ENCODE measurements around the gene RRBP1.

RRBP1 gene

DNA sequence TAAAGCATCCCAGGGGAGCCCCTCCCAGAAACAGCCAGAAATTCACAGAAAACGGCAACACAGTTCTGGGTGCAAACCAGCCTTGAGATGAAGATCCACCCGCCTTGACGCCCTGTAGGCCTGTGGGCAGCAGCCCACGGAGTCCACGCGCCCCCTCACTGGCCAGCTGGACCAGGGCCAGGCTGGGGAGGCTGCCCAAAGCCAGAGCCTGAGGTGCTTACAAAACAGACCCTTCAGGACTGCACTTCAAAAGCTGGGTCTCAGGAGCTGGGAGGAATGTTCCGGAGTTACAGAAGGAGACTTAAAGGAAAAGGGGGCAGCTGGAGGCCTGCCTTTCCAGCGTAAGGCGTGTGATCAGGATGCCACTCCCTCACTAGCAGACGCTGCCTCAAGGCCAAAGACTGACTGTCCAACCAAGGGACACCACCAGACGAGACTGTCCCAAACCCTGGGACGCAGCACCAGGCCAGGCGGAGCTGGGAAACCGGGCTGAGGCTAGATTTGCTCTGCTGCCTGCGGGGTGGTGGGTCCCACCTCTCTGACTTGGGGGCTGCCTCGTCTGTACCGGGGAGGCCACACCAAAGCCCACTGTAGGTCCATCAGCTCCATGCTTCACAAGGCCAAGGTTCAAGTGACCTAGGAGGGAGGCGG lies 48.1 kb downstream of the RRBP1 start:
- H3K36me3 ChIP-seq (ENCODE audit: control insufficient read depth, low read depth, low read length) = peaks cover 48% of the 10 kb centered on the region
- no peaks in the 10 kb centered on the region for H3K27me3 ChIP-seq (ENCODE audit: control insufficient read depth, insufficient read depth, low read length)
- H3K27ac ChIP-seq (ENCODE audit: low read length) = no peak overlapping the region
- H3K9me3 ChIP-seq (ENCODE audit: control insufficient read depth, low read depth, low read length) = no peaks in the 10 kb centered on the region
- H3K4me1 ChIP-seq (ENCODE audit: control insufficient read depth, low read depth, low read length) = peaks cover 7% of the 10 kb centered on the region
- no peak overlapping the region for H3K9ac ChIP-seq (ENCODE audit: low read length)
- no peak overlapping the region for H3K4me3 ChIP-seq (ENCODE audit: low read length)

DNA sequence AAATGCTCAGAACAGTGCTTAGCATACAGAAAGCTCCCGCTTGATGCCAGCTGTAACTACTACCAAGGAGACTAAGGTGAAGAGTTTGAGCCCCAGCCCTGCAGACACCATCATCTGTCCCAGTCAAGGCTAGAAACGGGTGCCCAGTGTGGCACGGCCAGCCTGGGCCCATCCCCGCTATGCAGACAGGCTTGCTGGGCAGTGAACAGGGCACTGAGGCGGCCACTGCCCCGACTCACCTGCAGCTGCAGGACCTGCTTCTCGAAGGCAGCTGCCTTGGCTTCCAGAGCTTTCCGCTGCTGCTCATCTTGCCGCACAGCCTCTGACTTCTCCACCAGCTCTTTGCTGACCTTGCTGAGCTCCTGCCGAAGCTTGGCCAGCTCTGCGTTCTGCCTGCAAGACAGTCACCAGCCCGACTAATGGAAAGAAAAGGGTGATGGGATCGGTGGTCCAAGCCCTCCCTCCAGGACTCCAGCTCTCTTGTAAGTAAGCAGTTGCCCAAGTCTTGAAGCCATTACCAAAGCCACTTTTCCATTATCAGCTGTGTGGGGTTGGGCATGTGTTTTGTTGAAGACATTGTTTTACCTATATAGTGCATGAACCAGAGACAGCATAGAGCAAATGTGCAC lies 48.7 kb downstream of the RRBP1 start:
- no peaks in the 10 kb centered on the region for H3K27me3 ChIP-seq (ENCODE audit: control insufficient read depth, insufficient read depth, low read length)
- no peak overlapping the region for H3K27ac ChIP-seq (ENCODE audit: low read length)
- no peaks in the 10 kb centered on the region for H3K9me3 ChIP-seq (ENCODE audit: control insufficient read depth, low read depth, low read length)
- no peak overlapping the region for H3K4me3 ChIP-seq (ENCODE audit: low read length)
- no peak overlapping the region for H3K9ac ChIP-seq (ENCODE audit: low read length)
- H3K36me3 ChIP-seq (ENCODE audit: control insufficient read depth, low read depth, low read length) = peaks cover 46% of the 10 kb centered on the region
- peaks cover 7% of the 10 kb centered on the region for H3K4me1 ChIP-seq (ENCODE audit: control insufficient read depth, low read depth, low read length)

DNA sequence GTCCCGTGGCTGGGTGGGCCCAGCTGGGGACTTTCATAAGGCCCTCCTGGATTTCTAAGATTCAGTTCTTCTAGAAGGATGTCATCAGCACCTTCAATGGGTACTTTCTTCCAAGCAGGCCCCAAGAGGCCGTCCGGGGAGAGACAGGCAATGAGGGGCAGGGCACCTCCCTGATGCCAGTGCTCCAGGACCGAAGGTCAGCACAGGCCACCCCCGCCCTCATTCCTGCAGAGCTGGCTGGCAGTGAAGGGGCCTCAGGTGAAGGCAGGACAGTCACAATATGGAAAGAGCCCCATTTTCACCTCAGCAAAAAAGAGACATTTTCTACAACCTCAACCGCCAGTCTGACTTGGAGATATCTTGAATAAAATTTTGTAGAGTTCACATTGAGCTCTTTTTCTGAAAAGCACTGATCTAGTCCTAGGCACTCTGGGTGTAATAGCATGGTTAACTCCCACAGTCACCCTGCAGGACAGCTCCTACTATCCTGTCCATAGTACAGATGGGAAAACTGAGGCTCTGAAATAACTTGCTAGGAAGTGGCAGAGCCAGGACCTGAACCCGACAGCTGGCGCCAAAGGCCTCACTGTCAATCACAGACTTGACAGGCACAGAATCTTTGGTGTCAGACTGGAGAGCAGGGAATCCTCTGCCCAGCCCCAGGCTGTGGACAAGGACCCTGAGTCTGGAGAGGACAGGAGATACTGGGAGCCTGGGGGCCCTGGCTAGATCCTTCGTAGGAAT lies 50.3 kb downstream of the RRBP1 start:
- no peaks in the 10 kb centered on the region for H3K9me3 ChIP-seq (ENCODE audit: control insufficient read depth, low read depth, low read length)
- no peaks in the 10 kb centered on the region for H3K27me3 ChIP-seq (ENCODE audit: control insufficient read depth, insufficient read depth, low read length)
- H3K36me3 ChIP-seq (ENCODE audit: control insufficient read depth, low read depth, low read length) = peaks cover 54% of the 10 kb centered on the region
- H3K9ac ChIP-seq (ENCODE audit: low read length) = no peak overlapping the region
- H3K4me3 ChIP-seq (ENCODE audit: low read length) = no peak overlapping the region
- no peak overlapping the region for H3K27ac ChIP-seq (ENCODE audit: low read length)
- H3K4me1 ChIP-seq (ENCODE audit: control insufficient read depth, low read depth, low read length) = peaks cover 5% of the 10 kb centered on the region

DNA sequence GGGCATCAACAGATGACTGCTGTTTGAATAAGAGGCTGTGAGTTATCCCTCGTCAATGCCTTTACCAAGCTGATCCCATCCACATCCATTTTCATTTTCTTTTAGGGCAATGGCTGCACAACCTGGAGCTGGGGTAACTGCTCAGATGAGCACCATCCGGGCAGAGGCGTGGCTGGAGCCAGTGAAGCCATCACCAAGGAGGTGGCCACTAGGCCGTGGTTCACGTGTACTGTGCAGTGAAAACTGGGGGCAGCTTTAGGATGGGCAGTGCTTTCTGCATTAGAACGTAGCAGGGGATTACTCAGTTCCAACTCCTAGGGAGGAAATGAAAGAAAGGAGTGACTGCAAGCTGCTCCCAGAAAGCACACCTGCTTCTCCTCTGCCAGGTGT lies 51.2 kb downstream of the RRBP1 start:
- no peak overlapping the region for H3K4me3 ChIP-seq (ENCODE audit: low read length)
- H3K9ac ChIP-seq (ENCODE audit: low read length) = no peak overlapping the region
- H3K27me3 ChIP-seq (ENCODE audit: control insufficient read depth, insufficient read depth, low read length) = no peaks in the 10 kb centered on the region
- H3K36me3 ChIP-seq (ENCODE audit: control insufficient read depth, low read depth, low read length) = peaks cover 56% of the 10 kb centered on the region
- H3K9me3 ChIP-seq (ENCODE audit: control insufficient read depth, low read depth, low read length) = no peaks in the 10 kb centered on the region
- no peak overlapping the region for H3K27ac ChIP-seq (ENCODE audit: low read length)
- no peaks in the 10 kb centered on the region for H3K4me1 ChIP-seq (ENCODE audit: control insufficient read depth, low read depth, low read length)

DNA sequence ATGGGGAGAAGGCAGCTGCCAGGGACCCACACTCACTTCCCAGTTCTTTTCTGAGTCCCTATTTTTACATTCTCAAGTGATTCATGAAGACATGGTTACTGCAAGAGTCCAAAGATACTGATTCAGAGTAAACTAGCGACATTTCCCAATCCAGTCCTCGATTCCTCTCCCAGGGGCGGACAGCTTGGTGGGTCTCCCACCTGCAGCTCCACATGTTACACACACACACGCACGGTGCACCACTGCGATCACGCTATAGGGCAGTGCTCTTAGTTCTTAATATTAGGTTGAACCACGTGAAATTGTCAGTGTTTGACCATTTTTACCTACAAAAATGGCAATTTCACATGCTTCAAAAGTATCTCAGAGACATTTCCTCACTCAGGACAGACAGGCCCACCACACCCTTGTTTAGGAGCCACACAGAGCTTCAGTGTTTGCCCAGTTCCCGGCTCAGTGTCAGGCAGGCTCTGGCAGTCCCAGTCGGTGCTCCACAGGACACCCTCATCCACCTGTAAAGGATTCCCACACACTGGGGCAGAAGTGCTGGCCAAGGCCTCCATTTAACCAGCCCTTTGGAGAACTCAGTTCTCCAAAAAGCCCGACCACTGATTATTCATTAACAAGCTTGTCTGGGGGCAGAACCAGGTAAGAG lies 51.8 kb downstream of the RRBP1 start:
- Histone ChIP-seq H3K36me3 (ENCODE audit: control insufficient read depth, low read depth, low read length) (peaks cover 54% of the 10 kb centered on the region), H3K27ac (ENCODE audit: low read length) (no peak overlapping the region), H3K9ac (ENCODE audit: low read length) (no peak overlapping the region), H3K9me3 (ENCODE audit: control insufficient read depth, low read depth, low read length) (no peaks in the 10 kb centered on the region), H3K4me1 (ENCODE audit: control insufficient read depth, low read depth, low read length) (no peaks in the 10 kb centered on the region), H3K4me3 (ENCODE audit: low read length) (no peak overlapping the region), H3K27me3 (ENCODE audit: control insufficient read depth, insufficient read depth, low read length) (no peaks in the 10 kb centered on the region)

GRCh38 chr20:17629678-17630089 lies 52.4 kb downstream of the RRBP1 start:
- H3K36me3 ChIP-seq (ENCODE audit: control insufficient read depth, low read depth, low read length) = peaks cover 53% of the 10 kb centered on the region
- no peaks in the 10 kb centered on the region for H3K27me3 ChIP-seq (ENCODE audit: control insufficient read depth, insufficient read depth, low read length)
- no peak overlapping the region for H3K27ac ChIP-seq (ENCODE audit: low read length)
- H3K4me1 ChIP-seq (ENCODE audit: control insufficient read depth, low read depth, low read length) = no peaks in the 10 kb centered on the region
- H3K4me3 ChIP-seq (ENCODE audit: low read length) = no peak overlapping the region
- H3K9me3 ChIP-seq (ENCODE audit: control insufficient read depth, low read depth, low read length) = no peaks in the 10 kb centered on the region
- H3K9ac ChIP-seq (ENCODE audit: low read length) = no peak overlapping the region

DNA sequence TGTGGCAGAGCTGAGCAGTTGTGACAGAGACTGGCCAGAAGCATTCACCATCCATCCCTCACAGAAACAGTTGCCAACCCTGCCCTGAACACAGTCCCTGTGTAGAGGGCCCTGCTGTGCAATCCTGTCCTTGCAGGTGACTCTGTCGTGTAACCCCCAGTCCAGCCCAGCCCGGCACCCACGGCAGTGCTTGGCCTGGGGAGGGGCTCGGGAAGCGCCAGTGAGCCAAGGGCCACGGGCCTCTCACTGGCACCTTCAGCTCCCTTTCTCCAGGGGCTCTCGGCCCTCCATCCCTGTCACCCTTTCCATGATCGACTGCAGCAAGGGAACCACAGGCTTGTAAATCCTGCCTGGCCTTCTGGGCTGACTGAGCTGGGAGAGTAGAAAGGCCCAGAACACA lies 53.0 kb downstream of the RRBP1 start:
- Histone ChIP-seq H3K27me3 (ENCODE audit: control insufficient read depth, insufficient read depth, low read length) (no peaks in the 10 kb centered on the region), H3K4me3 (ENCODE audit: low read length) (no peak overlapping the region), H3K4me1 (ENCODE audit: control insufficient read depth, low read depth, low read length) (no peaks in the 10 kb centered on the region), H3K36me3 (ENCODE audit: control insufficient read depth, low read depth, low read length) (peaks cover 56% of the 10 kb centered on the region), H3K27ac (ENCODE audit: low read length) (no peak overlapping the region), H3K9ac (ENCODE audit: low read length) (no peak overlapping the region), H3K9me3 (ENCODE audit: control insufficient read depth, low read depth, low read length) (no peaks in the 10 kb centered on the region)

DNA sequence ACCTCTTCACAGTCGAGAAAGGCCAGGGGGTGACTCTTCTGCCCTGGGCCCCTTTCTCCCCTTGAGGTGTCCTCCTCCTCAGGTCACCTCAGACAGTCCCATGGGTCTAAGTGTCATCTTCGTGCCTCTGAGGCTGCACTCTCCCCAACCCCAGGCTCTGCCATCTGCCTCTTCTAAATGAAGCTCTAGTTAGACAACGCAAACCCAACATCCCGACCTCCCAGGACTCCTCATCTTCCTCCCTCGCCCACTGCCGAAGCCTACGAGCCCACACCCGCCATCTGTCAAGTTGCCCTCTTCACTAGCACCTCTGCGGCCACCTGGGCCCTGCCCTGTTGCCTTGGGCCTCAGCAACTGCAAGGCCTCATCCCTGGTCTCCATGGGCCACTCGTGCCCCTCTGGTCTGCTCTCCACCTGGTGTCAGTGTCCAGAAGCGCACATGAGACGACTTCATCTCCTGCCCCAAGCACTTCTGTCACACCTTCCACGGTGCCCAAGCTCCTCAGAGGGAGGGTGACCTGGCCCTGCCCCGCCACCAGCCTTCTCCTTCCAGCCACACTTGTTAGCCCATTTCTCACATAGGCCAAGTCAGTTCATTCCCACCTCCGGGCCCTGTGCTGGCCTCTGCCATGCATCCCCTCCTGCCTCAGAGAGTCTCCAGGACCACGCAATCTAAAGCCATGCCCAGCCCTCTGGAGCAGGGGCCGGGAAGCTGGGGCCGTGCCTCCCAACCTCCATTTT lies 53.8 kb downstream of the RRBP1 start:
- Histone ChIP-seq H3K9me3 (ENCODE audit: control insufficient read depth, low read depth, low read length) (no peaks in the 10 kb centered on the region), H3K4me3 (ENCODE audit: low read length) (no peak overlapping the region), H3K36me3 (ENCODE audit: control insufficient read depth, low read depth, low read length) (peaks cover 51% of the 10 kb centered on the region), H3K27me3 (ENCODE audit: control insufficient read depth, insufficient read depth, low read length) (no peaks in the 10 kb centered on the region), H3K9ac (ENCODE audit: low read length) (no peak overlapping the region), H3K4me1 (ENCODE audit: control insufficient read depth, low read depth, low read length) (no peaks in the 10 kb centered on the region), H3K27ac (ENCODE audit: low read length) (no peak overlapping the region)

GRCh38 chr20:17627101-17627955 lies 54.7 kb downstream of the RRBP1 start:
- H3K4me1 ChIP-seq (ENCODE audit: control insufficient read depth, low read depth, low read length) = no peaks in the 10 kb centered on the region

GRCh38 chr20:17626217-17627007 lies 55.6 kb downstream of the RRBP1 start:
- H3K9me3 ChIP-seq (ENCODE audit: control insufficient read depth, low read depth, low read length) = no peaks in the 10 kb centered on the region
- no peaks in the 10 kb centered on the region for H3K4me1 ChIP-seq (ENCODE audit: control insufficient read depth, low read depth, low read length)
- H3K4me3 ChIP-seq (ENCODE audit: low read length) = no peak overlapping the region
- H3K9ac ChIP-seq (ENCODE audit: low read length) = no peak overlapping the region
- H3K27ac ChIP-seq (ENCODE audit: low read length) = no peak overlapping the region
- H3K27me3 ChIP-seq (ENCODE audit: control insufficient read depth, insufficient read depth, low read length) = no peaks in the 10 kb centered on the region
- peaks cover 40% of the 10 kb centered on the region for H3K36me3 ChIP-seq (ENCODE audit: control insufficient read depth, low read depth, low read length)

More at GRCh38 chr20:17627101-17627955, 54.7 kb downstream of the RRBP1 start:
- H3K4me3 ChIP-seq (ENCODE audit: low read length) = no peak overlapping the region
- H3K27ac ChIP-seq (ENCODE audit: low read length) = no peak overlapping the region
- H3K27me3 ChIP-seq (ENCODE audit: control insufficient read depth, insufficient read depth, low read length) = no peaks in the 10 kb centered on the region
- H3K9me3 ChIP-seq (ENCODE audit: control insufficient read depth, low read depth, low read length) = no peaks in the 10 kb centered on the region
- peaks cover 42% of the 10 kb centered on the region for H3K36me3 ChIP-seq (ENCODE audit: control insufficient read depth, low read depth, low read length)
- H3K9ac ChIP-seq (ENCODE audit: low read length) = no peak overlapping the region
